ACHN (cell line): ENCODE data around the gene PLA2G6.
"Not testable (repeated sequence)": the region's sequence is repeated elsewhere in the genome, so short reads cannot be mapped to it uniquely, and the experiment has no call there.

Experiments
- DNase-seq: peaks from one replicate; pipeline ENCODE4 v3.0.0-alpha.2; 2015
- in situ Hi-C: cut with HindIII; loops from 2 replicates; pipeline ENCODE4 v1.10.0; 2017; ENCODE audit warnings: low sequenced_read_pairs, low pct_ligation_motif_present, low pct_unique_long_range_greater_than_20kb

PLA2G6 gene

DNA sequence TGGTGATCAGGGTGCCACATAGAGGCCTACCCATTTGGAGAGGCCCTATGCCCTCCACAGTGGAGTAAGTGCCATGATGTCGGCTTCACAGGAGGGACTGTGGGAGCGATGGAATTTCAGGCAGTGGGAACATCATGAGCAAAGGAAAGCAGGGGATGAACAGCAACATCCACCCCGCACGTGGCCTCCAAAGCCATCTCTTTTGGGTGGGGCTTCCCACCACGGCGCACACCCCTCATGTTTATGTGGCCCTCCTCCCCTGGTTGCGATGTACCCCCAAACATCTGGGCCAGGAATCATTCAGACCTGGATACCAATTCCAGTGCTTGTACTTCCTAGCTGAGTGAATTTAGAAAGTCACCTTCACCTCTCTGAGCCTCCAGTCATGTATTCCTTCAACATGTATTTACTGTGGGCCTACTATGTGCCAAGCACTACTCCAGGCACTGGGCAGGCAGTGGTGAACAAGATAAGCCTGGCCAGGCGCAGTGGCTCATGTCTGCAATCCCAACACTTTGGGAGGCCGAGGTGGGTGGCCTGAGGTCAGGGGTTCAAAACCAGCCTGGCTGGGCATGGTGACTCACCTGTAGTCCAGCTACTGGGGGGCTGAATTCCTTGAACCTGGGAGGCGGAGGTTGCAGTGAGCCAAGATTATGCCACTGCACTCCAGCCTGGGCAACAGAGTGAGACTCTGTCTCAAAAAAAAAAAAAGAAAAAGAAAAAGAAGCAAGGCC, 18.4 kb upstream of the PLA2G6 start:
- in situ Hi-C loops, result no loop called here
- DNase-seq, result no peak

GRCh38 chr22:38196791-38197419, 15.3 kb upstream of the PLA2G6 start:
- no peak for DNase-seq
- in situ Hi-C loops, result no loop called here

GRCh38 chr22:38193580-38193979, 11.9 kb upstream of the PLA2G6 start:
- DNase-seq, result no peak
- in situ Hi-C loops, result no loop called here

DNA sequence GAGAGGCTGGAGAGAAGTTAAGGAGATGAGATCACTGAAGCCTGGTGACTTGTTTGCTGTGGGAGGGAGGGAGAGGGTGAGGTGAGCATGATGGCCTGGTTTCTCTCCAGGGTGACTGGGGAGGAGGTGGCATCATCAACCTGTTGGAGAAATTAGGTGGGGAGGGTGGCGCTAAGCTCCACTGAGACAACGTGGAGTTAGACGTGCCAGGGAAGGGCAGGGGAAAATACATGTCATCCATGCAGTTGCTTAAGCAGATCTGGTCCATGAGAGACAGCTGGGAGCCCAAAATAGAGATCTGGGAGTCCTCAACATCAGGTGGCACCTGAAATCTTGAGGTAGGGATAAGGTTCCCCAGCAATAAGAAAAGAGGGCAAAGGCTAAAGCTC, 10.8 kb upstream of the PLA2G6 start:
- in situ Hi-C loops, result no loop called here

DNA sequence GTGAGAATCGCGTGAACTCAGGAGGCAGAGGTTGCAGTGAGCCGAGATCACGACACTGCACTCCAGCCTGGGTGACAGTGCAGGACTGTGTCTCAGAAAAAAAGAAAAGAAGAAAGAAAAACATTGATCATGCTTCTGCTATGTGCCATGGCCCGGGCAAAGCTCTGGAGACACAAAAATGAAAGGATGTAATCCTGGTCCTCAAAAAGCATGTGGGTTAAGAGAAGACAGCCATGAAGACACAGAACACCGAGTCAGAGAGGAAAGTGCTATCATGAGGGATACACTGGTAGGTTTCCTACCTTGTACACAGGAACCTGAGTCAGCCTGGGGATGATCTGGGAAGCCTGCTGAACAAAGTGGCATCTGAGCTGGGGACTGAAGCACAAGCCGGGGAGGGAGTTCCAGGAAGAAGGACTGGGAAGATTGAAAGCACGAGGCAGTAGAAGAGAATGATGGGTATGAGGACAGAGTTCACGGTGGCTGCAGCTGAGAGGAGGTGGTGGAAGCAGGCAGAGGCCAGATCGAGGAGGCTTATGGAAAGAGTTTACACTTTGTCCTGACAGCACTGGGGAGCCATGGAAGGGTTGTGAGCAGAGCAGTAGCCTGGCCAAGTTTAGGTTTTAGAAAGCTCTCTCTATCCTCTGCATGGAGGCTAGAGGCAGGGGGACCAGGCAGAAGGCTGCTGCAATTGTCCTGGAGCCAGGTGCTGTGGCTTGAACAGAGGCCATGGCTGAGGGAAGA, 10.3 kb upstream of the PLA2G6 start:
- in situ Hi-C loops, result no loop called here
- no peak for DNase-seq

More for the DNA sequence above, 10.8 kb upstream of the PLA2G6 start:
- no peak for DNase-seq

GRCh38 chr22:38191055-38191454, 9.4 kb upstream of the PLA2G6 start:
- in situ Hi-C loops, result no loop called here

DNA sequence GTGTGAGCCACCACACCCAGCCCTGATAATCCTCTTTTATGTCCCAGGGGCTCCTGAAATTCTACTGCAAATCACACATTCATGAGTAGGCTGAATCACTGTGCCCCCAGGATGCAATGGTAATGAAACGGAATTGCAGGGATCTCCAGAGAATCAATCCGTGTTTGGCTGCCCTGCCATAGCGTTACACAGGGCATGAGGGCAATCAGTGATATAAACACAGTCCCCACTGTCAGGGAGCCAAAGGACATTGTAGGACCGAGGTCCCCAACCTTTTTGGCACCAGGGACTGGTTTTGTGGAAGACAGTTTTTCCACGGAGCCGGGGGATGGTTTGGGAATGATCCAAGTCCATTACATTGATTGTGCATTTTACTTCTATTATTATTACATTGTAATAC, 9.0 kb upstream of the PLA2G6 start:
- in situ Hi-C loops, result no loop called here
- no peak for DNase-seq

More at GRCh38 chr22:38191055-38191454, 9.4 kb upstream of the PLA2G6 start:
- DNase-seq, result no peak

- in situ Hi-C loops, result no loop called here
- DNase-seq, result no peak
Measured at GRCh38 chr22:38189104-38189503, 7.5 kb upstream of the PLA2G6 start.

- in situ Hi-C loops, result no loop called here
Measured at GRCh38 chr22:38187413-38188212, 6.0 kb upstream of the PLA2G6 start.

DNA sequence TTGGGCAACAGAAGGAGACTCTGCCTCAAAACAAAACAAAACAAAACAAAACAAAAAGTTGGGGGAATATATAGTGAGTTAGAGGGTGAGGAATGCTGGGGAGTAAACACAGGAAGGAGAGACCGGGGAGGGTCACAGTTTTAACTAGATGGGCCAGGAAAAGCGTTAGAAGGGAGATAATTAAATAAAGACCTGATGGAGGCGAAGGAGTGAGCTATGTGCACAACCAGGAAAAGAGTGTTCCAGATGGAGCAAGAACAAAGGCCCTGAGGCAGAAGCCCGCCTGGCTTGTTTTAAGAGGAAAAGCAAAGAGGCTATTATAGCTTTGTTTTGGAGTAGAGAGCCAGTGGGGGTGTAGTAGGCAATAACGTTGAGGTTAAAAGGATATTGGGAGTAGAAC, 4.8 kb upstream of the PLA2G6 start:
- in situ Hi-C loops, result no loop called here

More at GRCh38 chr22:38187413-38188212, 6.0 kb upstream of the PLA2G6 start:
- no peak for DNase-seq

GRCh38 chr22:38184788-38185187, 3.2 kb upstream of the PLA2G6 start:
- DNase-seq, result no peak
- in situ Hi-C loops, result no loop called here

More for the DNA sequence above, 4.8 kb upstream of the PLA2G6 start:
- DNase-seq, result no peak

- in situ Hi-C loops, result no loop called here
- DNase-seq, result peak; percentile 33
Measured at GRCh38 chr22:38180841-38181452, 683 bp downstream of the PLA2G6 start.

- not testable (repeated sequence) for DNase-seq
Measured at GRCh38 chr22:38178605-38178937, 3.1 kb downstream of the PLA2G6 start.

DNA sequence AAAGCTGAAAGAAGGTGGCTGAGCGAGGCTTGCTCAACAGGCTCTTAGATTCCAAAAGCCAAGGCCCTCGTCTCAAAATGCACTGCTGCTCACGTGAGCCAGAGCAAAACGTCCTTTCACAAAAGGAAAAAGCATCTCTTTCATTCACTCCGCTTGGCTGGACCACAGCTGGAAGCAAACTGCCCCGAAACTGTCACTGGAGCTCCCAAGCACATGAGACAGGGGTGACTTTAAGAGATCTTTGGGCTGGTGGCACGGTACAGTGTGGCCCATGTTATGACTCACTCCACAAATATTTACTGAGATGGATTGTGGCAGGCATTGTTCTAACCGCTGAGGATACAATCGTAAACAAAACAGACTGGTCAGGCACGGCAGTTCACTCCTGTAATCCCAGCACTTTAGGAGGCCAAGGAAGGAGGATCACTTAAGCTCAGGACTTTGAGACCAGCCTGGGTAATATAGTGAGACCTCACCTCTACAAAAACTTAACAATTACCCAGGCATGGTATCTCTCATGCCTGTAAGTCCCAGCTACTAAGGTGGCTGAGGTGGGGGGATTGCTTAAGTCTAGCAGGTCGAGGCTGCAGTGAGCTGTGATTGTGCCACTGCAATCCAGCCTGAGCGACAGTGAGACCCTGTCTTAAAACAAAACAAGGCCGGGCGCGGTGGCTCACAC, 3.6 kb downstream of the PLA2G6 start:
- in situ Hi-C loops, result no loop called here
- peak; percentile 78 for DNase-seq

More at GRCh38 chr22:38178605-38178937, 3.1 kb downstream of the PLA2G6 start:
- in situ Hi-C loops, result not testable (repeated sequence)

GRCh38 chr22:38177571-38177925, 4.1 kb downstream of the PLA2G6 start:
- in situ Hi-C loops, result not testable (repeated sequence)

GRCh38 chr22:38177044-38177443, 4.6 kb downstream of the PLA2G6 start:
- no peak for DNase-seq
- in situ Hi-C loops, result no loop called here

More at GRCh38 chr22:38177571-38177925, 4.1 kb downstream of the PLA2G6 start:
- not testable (repeated sequence) for DNase-seq

DNA sequence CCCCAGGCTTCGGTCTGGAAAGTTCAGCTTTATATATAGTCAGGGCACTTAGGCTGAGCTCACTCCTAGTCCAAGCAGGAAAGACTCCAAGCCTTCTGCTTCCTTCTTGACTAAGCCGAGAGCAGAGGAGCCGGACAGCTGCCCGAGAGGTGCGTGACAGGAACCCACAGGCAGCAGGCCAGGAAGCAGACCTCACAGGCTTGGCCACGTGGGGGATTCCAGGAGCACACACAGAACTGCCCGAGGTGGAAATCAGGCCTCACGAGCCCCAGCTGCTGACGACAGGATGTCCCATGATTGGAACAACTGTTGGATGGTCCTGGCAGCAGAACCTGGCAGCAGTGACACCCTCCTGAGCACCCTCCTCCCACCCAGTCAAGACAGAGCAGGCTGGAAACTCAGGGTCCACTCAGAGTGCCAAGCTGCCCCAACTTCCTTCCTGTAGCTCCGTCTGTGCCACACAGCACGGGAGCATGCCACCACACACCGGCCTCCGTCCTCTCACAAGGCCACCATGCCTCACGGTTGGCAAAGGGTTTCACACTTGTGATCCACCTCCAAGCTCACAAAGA, 5.4 kb downstream of the PLA2G6 start:
- in situ Hi-C loops, result no loop called here
- no peak for DNase-seq
